HG02642 (cell line): ENCODE results near the gene MLPH.

Source experiments
- ATAC-seq: cut with Tn5 transposase; IDR thresholded peaks from one replicate; pipeline ENCODE4 v1.9.1; 2021; ENCODE audit warnings: mild to moderate bottlenecking; ENCODE audit not compliant: unreplicated experiment, poor library complexity

The MLPH gene

GRCh38 chr2:237538901-237539300 is 51.9 kb downstream of the MLPH start:
- ATAC-seq = no peak

GRCh38 chr2:237539681-237540080 is 52.6 kb downstream of the MLPH start:
- ATAC-seq = no peak

GRCh38 chr2:237540223-237540775 is 53.2 kb downstream of the MLPH start:
- no peak for ATAC-seq

GRCh38 chr2:237540823-237541222 is 53.8 kb downstream of the MLPH start:
- no peak for ATAC-seq

GRCh38 chr2:237541243-237541642 is 54.2 kb downstream of the MLPH start:
- ATAC-seq = no peak

- no peak for ATAC-seq
Observed at GRCh38 chr2:237542001-237542704, 55.1 kb downstream of the MLPH start.

GRCh38 chr2:237546040-237546875 is 59.2 kb downstream of the MLPH start:
- no peak for ATAC-seq

- ATAC-seq = no peak
Observed at GRCh38 chr2:237546876-237547395, 59.9 kb downstream of the MLPH start.

- no peak for ATAC-seq
Observed at GRCh38 chr2:237547841-237548416, 60.9 kb downstream of the MLPH start.

GRCh38 chr2:237549216-237549615 is 62.2 kb downstream of the MLPH start:
- ATAC-seq = no peak

GRCh38 chr2:237549643-237550415 is 62.8 kb downstream of the MLPH start:
- ATAC-seq = no peak

GRCh38 chr2:237551071-237551574 is 64.1 kb downstream of the MLPH start:
- ATAC-seq = no peak

- ATAC-seq = no peak
Observed at GRCh38 chr2:237552908-237553307, 65.9 kb downstream of the MLPH start.

- no peak for ATAC-seq
Observed at GRCh38 chr2:237553948-237554347, 66.9 kb downstream of the MLPH start.

- no peak for ATAC-seq
Observed at GRCh38 chr2:237555560-237555959, 68.5 kb downstream of the MLPH start.

- peak; percentile 91 for ATAC-seq
Observed at GRCh38 chr2:237556773-237557632, 70.0 kb downstream of the MLPH start.

- ATAC-seq = peak; percentile 17
Observed at GRCh38 chr2:237557633-237558015, 70.6 kb downstream of the MLPH start.

GRCh38 chr2:237558961-237559641 is 72.0 kb downstream of the MLPH start:
- ATAC-seq = no peak
